CD8-positive, alpha-beta memory T cell (primary cell): Measurements from ENCODE around the gene TICAM1. TPM values are rescaled to one million over a fixed set of nuclear protein-coding genes. Genes with fewer than 3 reads are reported as not detected.
"Not testable (repeated sequence)": the region's sequence is repeated elsewhere in the genome, so short reads cannot be mapped to it uniquely, and the experiment has no call there.

ENCODE experiments used
- CTCF ChIA-PET: fragments of 350-600 bp; sonication (Branson Sonifier 250); formaldehyde crosslinking; loops from one replicate; lab custom pipeline; 2021; ENCODE audit warnings: antibody characterized with exemption; lab: Charles Lee
- POLR2A ChIA-PET: fragments of 350-600 bp; sonication (Branson Sonifier 250); formaldehyde crosslinking; loops from one replicate; lab custom pipeline; 2021; ENCODE audit warnings: antibody characterized with exemption; lab: Charles Lee
- DNase-seq, 5 donors: peaks; one replicate each; pipeline versions ENCODE4 v3.0.0 to v3.0.0-alpha.2; 2020 to 2022; ENCODE audit warnings: mixed read lengths in 1 of 5
- H3K27ac ChIP-seq: one replicate; pipeline ENCODE4 v1.7.0; 2013; ENCODE audit warnings: low read depth, mild to moderate bottlenecking, low read length, moderate library complexity
- H3K27me3 ChIP-seq: 2 replicates; pipeline ENCODE4 v1.7.0; 2013; ENCODE audit warnings: low read length, mild to moderate bottlenecking; ENCODE audit not compliant: insufficient read depth, poor library complexity, severe bottlenecking
- H3K36me3 ChIP-seq: 2 replicates; pipeline ENCODE4 v1.7.0; 2013; ENCODE audit warnings: mild to moderate bottlenecking, low read length, moderate library complexity; ENCODE audit not compliant: insufficient read depth
- H3K4me1 ChIP-seq: 2 replicates; pipeline ENCODE4 v1.7.0; 2013; ENCODE audit warnings: mild to moderate bottlenecking, low read length, moderate library complexity; ENCODE audit not compliant: insufficient read depth
- H3K4me3 ChIP-seq: 2 replicates; pipeline ENCODE4 v1.7.0; 2013; ENCODE audit warnings: mild to moderate bottlenecking, low read length
- H3K9me3 ChIP-seq: 2 replicates; pipeline ENCODE4 v1.7.0; 2013; ENCODE audit warnings: mild to moderate bottlenecking, low read length
- H3K27ac Mint-ChIP-seq, 8 donors: one replicate each; pipeline ENCODE4 v1.8.0; 2020 to 2021; ENCODE audit warnings: mixed read lengths in 8 of 8, mild to moderate bottlenecking in 6 of 8, inconsistent platforms in 3 of 8, moderate library complexity in 3 of 8
- H3K27me3 Mint-ChIP-seq, 2 donors: one replicate each; pipeline ENCODE4 v1.8.0; 2020 to 2021; ENCODE audit warnings: mixed read lengths in 2 of 2, mild to moderate bottlenecking in 1 of 2, moderate library complexity in 1 of 2
- H3K36me3 Mint-ChIP-seq, 3 donors: one replicate each; pipeline ENCODE4 v1.8.0; 2020 to 2021; ENCODE audit warnings: mixed read lengths in 3 of 3, inconsistent platforms in 1 of 3, mild to moderate bottlenecking in 1 of 3
- H3K4me1 Mint-ChIP-seq, 3 donors: one replicate each; pipeline ENCODE4 v1.8.0; 2020 to 2021; ENCODE audit warnings: mixed read lengths in 3 of 3, inconsistent platforms in 1 of 3, mild to moderate bottlenecking in 1 of 3
- H3K4me3 Mint-ChIP-seq, 7 donors: one replicate each; pipeline ENCODE4 v1.8.0; 2020 to 2021; ENCODE audit warnings: mixed read lengths in 7 of 7, mild to moderate bottlenecking in 6 of 7, moderate library complexity in 4 of 7, inconsistent platforms in 2 of 7
- H3K9me3 Mint-ChIP-seq, 5 donors: one replicate each; pipeline ENCODE4 v1.8.0; 2020 to 2022; ENCODE audit warnings: mixed read lengths in 5 of 5, mild to moderate bottlenecking in 3 of 5, moderate library complexity in 2 of 5, inconsistent platforms in 1 of 5
- polyA plus RNA-seq: library from polyadenylated mRNA; unstranded; fragments of 300-500 nt; fragmentation: Illumina TruSeq; gene quantifications from one replicate; pipeline ENCODE4 v1.2.3, GENCODE V29; 2021
- total RNA-seq, 2 experiments: library from RNA; stranded (reverse); gene quantifications; one replicate each; pipeline ENCODE4 v1.2.3, GENCODE V29; 2021

Gene TICAM1
- total and polyA plus RNA-seq, 3 experiments from 2014 or later, result 13.8 to 26.5 (median 24.4) TPM

DNA sequence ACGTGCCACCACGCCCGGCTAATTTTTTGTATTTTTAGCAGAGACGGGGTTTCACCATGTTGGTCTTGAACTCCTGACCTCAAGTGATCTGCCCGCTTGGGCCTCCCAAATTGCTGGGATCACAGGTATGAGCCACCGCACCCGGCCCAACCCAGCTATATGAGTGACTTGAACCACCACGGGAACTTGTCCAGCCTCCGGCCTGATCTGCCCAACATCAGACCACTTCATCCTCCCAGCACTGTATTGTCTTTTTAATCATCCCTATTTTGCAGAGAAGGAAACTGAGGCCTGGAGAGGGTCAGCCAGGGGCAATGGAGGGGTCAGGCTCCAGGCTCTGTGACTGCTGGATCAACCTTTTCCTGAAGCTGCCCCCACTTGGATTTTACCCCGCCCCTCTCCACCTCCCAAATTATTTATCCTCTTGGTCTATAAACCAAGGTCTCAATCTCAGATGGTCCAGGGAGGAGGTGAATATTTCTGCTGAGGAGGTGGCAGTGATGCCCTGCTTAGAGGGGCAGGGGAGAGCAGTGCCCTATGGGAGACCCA, 36.8 kb upstream of the TICAM1 start:
- no peak for DNase-seq
- Histone ChIP-seq H3K27me3 (no peaks in the 10 kb centered on the region), H3K4me1 (peaks cover 7% of the 10 kb centered on the region), H3K9me3 (no peaks in the 10 kb centered on the region), H3K27ac (peak overlapping the region; percentile 61), H3K4me3 (peak overlapping the region; percentile 83), H3K36me3 (no peaks in the 10 kb centered on the region)
- H3K9me3 Mint-ChIP-seq, result no peaks in the 10 kb centered on the region
- CTCF ChIA-PET, result interaction anchor here (1.3 to 10.6 kb wide), 4 partner anchors 17 to 163 kb away, joined by 7 to 124 read pairs (median 50); no protein-coding TSS in a partner anchor
- H3K4me1 Mint-ChIP-seq, result peaks cover 11 to 19% (median 13%) of the 10 kb centered on the region in 3 donors
- no peaks in the 10 kb centered on the region for H3K27me3 Mint-ChIP-seq
- H3K36me3 Mint-ChIP-seq, result no peaks in the 10 kb centered on the region
- peak overlapping the region; percentile 78 to 89 (median 82) for H3K4me3 Mint-ChIP-seq
- POLR2A ChIA-PET, result interaction anchor here (1.8 kb wide), 2 partner anchors 46 to 48 kb away, joined by 9 to 11 read pairs; no protein-coding TSS in a partner anchor
- H3K27ac Mint-ChIP-seq, result peak overlapping the region in 3 of 8 donors; percentile 43 to 82 (median 51)

DNA sequence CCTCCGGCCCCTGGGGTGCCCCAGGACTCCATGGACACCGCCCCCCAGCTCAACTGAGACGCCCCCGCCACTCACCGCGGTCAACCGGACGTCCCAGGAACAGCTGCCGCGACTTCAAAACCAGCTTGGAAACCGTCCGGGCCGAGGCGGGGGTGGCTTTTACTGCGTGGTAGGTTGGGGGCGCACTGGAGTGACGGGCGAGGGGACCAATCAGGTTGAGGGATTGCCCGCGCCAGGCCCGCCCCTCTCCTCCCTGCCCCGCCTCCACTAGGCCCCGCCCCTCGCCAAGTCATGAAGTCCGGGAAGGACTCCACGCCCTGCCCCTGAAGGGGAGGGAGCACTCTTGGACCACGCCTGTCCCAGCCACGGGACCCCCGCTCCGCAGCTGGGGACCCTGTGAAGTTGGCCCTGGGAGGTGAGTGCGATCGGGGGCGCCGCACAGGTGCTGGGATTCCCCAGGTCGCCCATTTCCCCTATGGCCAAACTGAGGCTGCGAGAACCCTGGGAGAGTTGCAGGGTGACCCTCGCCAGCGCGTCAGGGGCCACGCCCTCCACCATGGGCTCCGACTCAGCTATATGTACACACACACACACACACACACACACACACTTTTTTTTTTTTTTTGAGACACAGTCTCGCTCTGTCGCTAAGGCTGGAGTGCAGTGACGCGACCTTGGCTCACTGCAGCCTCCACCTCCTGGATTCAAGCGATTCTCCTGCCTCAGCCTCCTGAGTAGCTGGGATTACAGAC, 36.2 kb upstream of the TICAM1 start, which contains the start of gene PLIN3:
TSS of gene PLIN3 (minus strand) at position 134 of the 752 bp plus-strand sequence. CDS start 6,273 bp downstream, outside the sequence.
- no peaks in the 10 kb centered on the region for H3K9me3 ChIP-seq
- H3K36me3 ChIP-seq, result no peaks in the 10 kb centered on the region
- peak; percentile 72 to 88 (median 84) for DNase-seq
- peaks cover 7% of the 10 kb centered on the region for H3K4me1 ChIP-seq
- ChIA-PET CTCF (interaction anchor here (0.9 to 10.6 kb wide), 8 partner anchors 12 to 164 kb away, joined by 3 to 124 read pairs (median 8); no protein-coding TSS in a partner anchor), POLR2A (interaction anchor here (0.9 to 1.8 kb wide), 3 partner anchors 47 to 101 kb away, joined by 3 to 11 read pairs (median 9); partner anchors contain the start of gene KDM4B)
- peak within 1 kb of the TSS; percentile 10 to 88 (median 66) for H3K27ac Mint-ChIP-seq
- peak within 1 kb of the TSS; percentile 71 for H3K27ac ChIP-seq
- no peaks in the 10 kb centered on the region for H3K27me3 ChIP-seq
- H3K9me3 Mint-ChIP-seq, result no peaks in the 10 kb centered on the region
- no peaks in the 10 kb centered on the region for H3K36me3 Mint-ChIP-seq
- H3K4me3 ChIP-seq, result peak within 1 kb of the TSS; percentile 83
- H3K4me1 Mint-ChIP-seq, result peaks cover 10 to 18% (median 12%) of the 10 kb centered on the region in 3 donors
- H3K4me3 Mint-ChIP-seq, result peak within 1 kb of the TSS; percentile 78 to 89 (median 82)
- H3K27me3 Mint-ChIP-seq, result no peaks in the 10 kb centered on the region

DNA sequence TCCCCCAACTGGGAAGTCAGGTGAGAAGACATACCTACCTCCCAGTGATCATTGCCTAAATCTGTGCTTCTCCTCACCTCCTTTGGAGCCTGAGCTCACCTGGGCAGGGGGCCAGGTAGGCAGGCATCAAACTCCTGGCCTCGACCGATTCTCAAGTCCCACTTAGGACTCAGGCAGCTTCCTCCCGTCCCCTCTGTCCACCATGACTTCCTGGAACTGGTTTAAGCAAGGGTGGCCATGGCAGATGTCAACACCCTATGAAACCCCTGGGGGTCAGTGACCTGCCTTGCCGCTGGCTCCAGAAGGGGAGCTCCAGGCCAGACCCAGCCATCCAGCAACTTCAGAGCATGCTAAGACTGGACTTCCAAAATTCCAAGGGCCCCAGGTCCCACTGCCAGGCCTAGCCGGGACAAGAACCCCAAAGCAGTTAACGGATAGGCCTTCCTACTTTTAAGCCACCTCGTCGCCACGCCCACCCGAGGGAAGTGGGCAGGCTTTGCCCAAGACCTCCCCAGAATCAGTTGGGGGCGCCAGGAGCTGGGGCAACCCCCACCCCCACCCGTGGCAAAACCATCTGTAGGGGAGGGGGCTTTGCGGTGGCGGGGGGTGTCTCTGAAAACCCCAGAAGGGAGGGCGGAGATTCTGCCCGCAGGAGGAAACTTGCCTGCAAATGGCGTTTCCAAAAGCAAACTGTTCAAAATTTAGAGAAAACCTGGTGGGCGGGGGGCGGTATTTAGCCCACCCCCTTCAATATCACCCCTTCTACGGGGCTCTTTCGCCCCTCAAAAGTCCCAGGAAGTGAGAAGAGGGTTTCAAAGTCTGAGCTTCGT, 35.3 kb upstream of the TICAM1 start:
- Mint-ChIP-seq H3K9me3 (no peaks in the 10 kb centered on the region), H3K27ac (peak overlapping the region; percentile 10 to 88 (median 60)), H3K4me1 (peaks cover 7 to 15% (median 8%) of the 10 kb centered on the region in 3 donors), H3K27me3 (no peaks in the 10 kb centered on the region), H3K4me3 (peak overlapping the region; percentile 78 to 89 (median 82)), H3K36me3 (no peaks in the 10 kb centered on the region)
- CTCF ChIA-PET, result interaction anchor here (0.9 to 10.6 kb wide), 8 partner anchors 11 to 165 kb away, joined by 3 to 124 read pairs (median 6); partner anchors contain the start of gene FEM1A
- no peaks in the 10 kb centered on the region for H3K36me3 ChIP-seq
- H3K27me3 ChIP-seq, result no peaks in the 10 kb centered on the region
- H3K4me3 ChIP-seq, result peak overlapping the region; percentile 83
- H3K4me1 ChIP-seq, result peaks cover 7% of the 10 kb centered on the region
- peak; percentile 16 to 66 (median 36) for DNase-seq
- no peaks in the 10 kb centered on the region for H3K9me3 ChIP-seq
- POLR2A ChIA-PET, result interaction anchor here (0.9 to 1.8 kb wide), 3 partner anchors 48 to 102 kb away, joined by 3 to 11 read pairs (median 9); partner anchors contain the start of gene KDM4B
- H3K27ac ChIP-seq, result peak overlapping the region; percentile 71

DNA sequence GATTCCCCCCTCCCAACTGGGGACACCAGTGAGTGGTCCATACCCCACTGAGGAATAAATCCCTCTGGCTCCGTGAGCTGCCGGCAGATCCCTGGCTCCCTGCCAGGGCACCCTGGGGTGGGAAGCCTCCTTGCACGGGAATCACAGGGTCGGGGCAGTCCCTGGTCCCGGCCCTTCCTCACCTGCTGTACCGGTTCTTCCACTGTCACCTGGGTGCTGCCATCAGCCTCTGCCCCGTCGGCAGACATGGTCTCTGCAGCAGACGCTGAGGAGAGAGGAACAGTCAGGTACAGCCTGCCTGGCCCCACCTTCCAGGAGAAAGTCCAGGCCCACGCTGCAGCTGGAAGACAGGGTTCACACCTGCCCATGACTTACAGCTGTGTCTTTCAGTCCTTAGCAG, 29.6 kb upstream of the TICAM1 start:
- Histone ChIP-seq H3K9me3 (no peaks in the 10 kb centered on the region), H3K4me3 (no peak overlapping the region), H3K4me1 (no peaks in the 10 kb centered on the region), H3K36me3 (peaks cover 7% of the 10 kb centered on the region), H3K27ac (no peak overlapping the region), H3K27me3 (no peaks in the 10 kb centered on the region)
- Mint-ChIP-seq H3K4me1 (peaks cover 0 to 2% (median 0%) of the 10 kb centered on the region in 3 donors), H3K27ac (no peak overlapping the region), H3K9me3 (no peaks in the 10 kb centered on the region), H3K36me3 (peaks cover 0 to 15% (median 0%) of the 10 kb centered on the region in 3 donors), H3K4me3 (no peak overlapping the region), H3K27me3 (no peaks in the 10 kb centered on the region)
- ChIA-PET POLR2A (no interaction called here), CTCF (interaction anchor here (1.6 to 2.0 kb wide), 3 partner anchors 10 to 52 kb away, joined by 4 to 5 read pairs (median 5); no protein-coding TSS in a partner anchor)
- DNase-seq, result no peak

DNA sequence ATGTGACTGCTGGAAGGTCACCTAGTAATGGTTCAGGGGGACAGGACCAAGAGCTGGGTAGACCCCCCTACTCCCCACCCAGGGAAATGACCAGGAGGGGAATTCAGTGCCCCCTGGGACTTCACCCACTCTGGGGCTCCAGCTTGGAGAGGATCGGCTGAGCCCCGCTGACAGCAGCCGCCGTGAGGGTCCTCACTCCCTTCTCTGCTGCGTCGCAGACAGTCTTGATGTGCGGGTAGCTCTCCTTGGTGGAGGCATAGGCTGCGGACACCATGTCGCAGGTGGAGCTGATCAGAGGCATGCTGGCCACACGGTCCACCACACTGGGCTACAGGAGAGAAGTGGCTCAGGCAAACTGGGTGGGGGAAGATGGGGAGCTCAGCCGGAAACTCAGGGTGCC, 28.2 kb upstream of the TICAM1 start:
- Mint-ChIP-seq H3K27ac (no peak overlapping the region), H3K4me3 (no peak overlapping the region), H3K4me1 (peaks cover 0 to 2% (median 0%) of the 10 kb centered on the region in 3 donors), H3K36me3 (peaks cover 0 to 22% (median 3%) of the 10 kb centered on the region in 3 donors), H3K27me3 (no peaks in the 10 kb centered on the region), H3K9me3 (no peaks in the 10 kb centered on the region)
- ChIA-PET CTCF (interaction anchor here (1.1 to 2.7 kb wide), 4 partner anchors 8 to 69 kb away, joined by 3 to 12 read pairs (median 5); partner anchors contain the start of gene FEM1A), POLR2A (no interaction called here)
- H3K36me3 ChIP-seq, result peaks cover 7% of the 10 kb centered on the region
- H3K27ac ChIP-seq, result no peak overlapping the region
- H3K27me3 ChIP-seq, result no peaks in the 10 kb centered on the region
- no peaks in the 10 kb centered on the region for H3K4me1 ChIP-seq
- H3K9me3 ChIP-seq, result no peaks in the 10 kb centered on the region
- no peak for DNase-seq
- H3K4me3 ChIP-seq, result no peak overlapping the region

DNA sequence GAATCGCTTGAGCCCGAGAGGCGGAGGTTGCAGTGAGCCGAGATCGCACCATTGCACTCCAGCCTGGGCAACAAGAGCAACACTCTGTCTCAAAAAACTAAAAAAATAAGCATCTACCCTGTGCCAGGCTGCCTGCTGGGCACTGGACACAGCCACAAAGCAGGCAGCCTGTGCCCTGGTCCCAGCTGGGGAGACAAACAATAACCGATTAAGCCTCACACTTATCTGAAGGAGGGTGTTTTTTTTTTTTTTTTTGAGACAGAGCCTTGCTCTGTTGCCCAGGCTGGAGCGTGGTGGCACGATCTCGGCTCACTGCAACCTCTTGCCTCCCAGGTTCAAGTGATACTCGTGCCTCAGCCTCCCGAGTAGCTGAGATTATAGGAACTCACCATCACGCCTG, 25.0 kb upstream of the TICAM1 start:
- DNase-seq, H3K27ac Mint-ChIP-seq, H3K4me3 ChIP-seq, H3K4me1 ChIP-seq, H3K9me3 Mint-ChIP-seq, H3K27ac ChIP-seq, POLR2A ChIA-PET, H3K36me3 ChIP-seq, H3K27me3 ChIP-seq, H3K4me1 Mint-ChIP-seq, H3K4me3 Mint-ChIP-seq, H3K9me3 ChIP-seq, H3K27me3 Mint-ChIP-seq: not testable (repeated sequence)
- CTCF ChIA-PET, result interaction anchor here (1.3 to 15.9 kb wide), 3 partner anchors 11 to 55 kb away, joined by 4 to 205 read pairs (median 12); partner anchors contain the start of gene PLIN3
- peaks cover 2 to 28% (median 8%) of the 10 kb centered on the region in 3 donors for H3K36me3 Mint-ChIP-seq

DNA sequence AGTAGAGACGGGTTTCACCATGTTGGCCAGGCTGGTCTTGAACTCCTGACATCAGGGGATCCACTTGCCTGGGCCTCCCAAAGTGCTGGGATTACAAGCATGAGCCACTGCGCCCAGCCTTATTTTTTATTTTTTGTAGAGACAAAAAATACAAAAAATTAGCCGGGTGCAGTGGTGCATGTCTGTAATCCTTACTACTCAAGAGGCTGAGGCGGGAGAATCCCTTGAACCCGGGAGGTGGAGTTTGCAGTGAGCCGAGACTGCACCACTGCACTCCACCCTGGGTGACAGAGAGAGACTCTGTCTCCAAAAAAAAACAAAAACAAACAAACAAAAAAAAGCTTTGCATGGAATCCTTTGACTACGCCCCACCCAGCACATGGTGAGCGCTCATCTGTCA, 22.0 kb upstream of the TICAM1 start:
- H3K27me3 Mint-ChIP-seq, POLR2A ChIA-PET, DNase-seq, H3K9me3 ChIP-seq, H3K36me3 ChIP-seq, H3K4me3 Mint-ChIP-seq, H3K9me3 Mint-ChIP-seq, H3K4me3 ChIP-seq, H3K4me1 Mint-ChIP-seq, H3K27me3 ChIP-seq, H3K4me1 ChIP-seq, H3K27ac ChIP-seq: not testable (repeated sequence)
- CTCF ChIA-PET, result interaction anchor here (3.1 to 15.9 kb wide), 3 partner anchors 15 to 58 kb away, joined by 10 to 205 read pairs (median 43); partner anchors contain the start of gene PLIN3
- H3K27ac Mint-ChIP-seq, result peak overlapping the region in 1 of 8 donors; percentile 38
- H3K36me3 Mint-ChIP-seq, result peaks cover 3 to 22% (median 8%) of the 10 kb centered on the region in 3 donors
